ENCODE measurements around the gene UBE2K.

DNA sequence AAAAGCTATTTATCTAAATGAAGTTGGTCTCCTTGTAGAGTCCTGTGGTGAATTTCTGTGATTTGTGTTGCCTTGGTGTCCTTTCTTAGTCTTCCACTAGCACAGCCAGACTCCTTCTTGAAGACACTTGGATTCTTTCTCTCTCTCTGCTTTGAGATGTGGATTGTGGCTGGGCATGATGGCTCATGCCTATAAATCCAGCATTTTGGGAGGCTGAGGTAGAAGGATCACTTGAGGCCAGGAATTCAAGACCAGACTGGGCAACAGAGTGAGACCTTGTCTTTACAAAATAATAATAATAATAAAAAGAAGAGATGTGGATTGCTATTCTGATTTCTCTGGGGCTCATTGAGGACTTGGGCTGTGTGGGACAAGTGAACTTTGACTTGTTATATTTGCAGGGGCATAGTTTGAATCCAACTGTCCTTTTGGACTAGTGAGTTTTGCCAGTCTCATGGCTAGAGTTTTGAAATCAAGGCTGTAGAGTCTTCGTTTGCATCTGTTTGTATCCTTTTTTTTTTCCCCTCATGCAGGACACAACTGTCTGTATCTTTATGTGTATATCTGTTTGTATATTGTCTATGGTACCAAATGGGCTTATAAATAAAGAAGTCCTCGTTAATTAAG lies 48.2 kb upstream of the UBE2K start:
- TF ChIP-seq EZH2 (IDR thresholded peaks at IDR 0.05; ENCODE audit: borderline replicate concordance, insufficient read depth, low read depth, low read length, poor library complexity, severe bottlenecking): no peak
- TF ChIP-seq, protein P1, sequence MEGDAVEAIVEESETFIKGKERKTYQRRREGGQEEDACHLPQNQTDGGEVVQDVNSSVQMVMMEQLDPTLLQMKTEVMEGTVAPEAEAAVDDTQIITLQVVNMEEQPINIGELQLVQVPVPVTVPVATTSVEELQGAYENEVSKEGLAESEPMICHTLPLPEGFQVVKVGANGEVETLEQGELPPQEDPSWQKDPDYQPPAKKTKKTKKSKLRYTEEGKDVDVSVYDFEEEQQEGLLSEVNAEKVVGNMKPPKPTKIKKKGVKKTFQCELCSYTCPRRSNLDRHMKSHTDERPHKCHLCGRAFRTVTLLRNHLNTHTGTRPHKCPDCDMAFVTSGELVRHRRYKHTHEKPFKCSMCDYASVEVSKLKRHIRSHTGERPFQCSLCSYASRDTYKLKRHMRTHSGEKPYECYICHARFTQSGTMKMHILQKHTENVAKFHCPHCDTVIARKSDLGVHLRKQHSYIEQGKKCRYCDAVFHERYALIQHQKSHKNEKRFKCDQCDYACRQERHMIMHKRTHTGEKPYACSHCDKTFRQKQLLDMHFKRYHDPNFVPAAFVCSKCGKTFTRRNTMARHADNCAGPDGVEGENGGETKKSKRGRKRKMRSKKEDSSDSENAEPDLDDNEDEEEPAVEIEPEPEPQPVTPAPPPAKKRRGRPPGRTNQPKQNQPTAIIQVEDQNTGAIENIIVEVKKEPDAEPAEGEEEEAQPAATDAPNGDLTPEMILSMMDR (IDR thresholded peaks at IDR 0.05): no peak
